Suprapubic skin (tissue), 4 donors: ENCODE data around the gene ELF1.
"Not testable (repeated sequence)": the region's sequence is repeated elsewhere in the genome, so short reads cannot be mapped to it uniquely, and the experiment has no call there.

Source experiments
- CTCF ChIP-seq, 2 donors: fragments of 200-600 bp in 1 of 2; fragments of 450-650 bp in 1 of 2; sonication (generic) in 1 of 2; IDR thresholded peaks; one replicate each; pipeline ENCODE4 v1.5.1; 2016 to 2019; ENCODE audit warnings: antibody characterized with exemption in 2 of 2, mild to moderate bottlenecking in 1 of 2, moderate library complexity in 1 of 2
- EP300 ChIP-seq: sonication (generic); formaldehyde crosslinking; IDR thresholded peaks from one replicate; pipeline ENCODE4 v1.6.1; 2017; ENCODE audit warnings: antibody characterized with exemption
- POLR2A ChIP-seq, 2 donors: fragments of 450-650 bp; IDR thresholded peaks; one replicate each; pipeline ENCODE4 v1.6.1; 2017; ENCODE audit warnings: antibody characterized with exemption in 2 of 2, mild to moderate bottlenecking in 2 of 2, moderate library complexity in 2 of 2
- POLR2AphosphoS5 ChIP-seq, 3 donors: sonication (generic); formaldehyde crosslinking; IDR thresholded peaks; one replicate each; pipeline ENCODE4 v1.6.1; 2017; ENCODE audit warnings: antibody characterized with exemption in 3 of 3

GRCh38 chr13:40884175-40884574, 134.9 kb downstream of the ELF1 start:
- TF ChIP-seq EP300; CTCF (IDR thresholded peaks at IDR 0.05); POLR2AphosphoS5 (IDR thresholded peaks at IDR 0.05); POLR2A (IDR thresholded peaks at IDR 0.05): not testable (repeated sequence)
